ENCODE data around the gene CD247.

GRCh38 chr1:167438171-167439138 is 79.9 kb downstream of the CD247 start:
- no peak for TF ChIP-seq CTCF (IDR thresholded peaks at IDR 0.05)
- no peak for TF ChIP-seq POLR2A (IDR thresholded peaks at IDR 0.05; ENCODE audit: low read depth)
